ENCODE measurements around the gene RORB.
"Not testable (repeated sequence)": the region's sequence is repeated elsewhere in the genome, so short reads cannot be mapped to it uniquely, and the experiment has no call there.

The RORB gene

GRCh38 chr9:74517188-74517587 lies 20.1 kb downstream of the RORB start:
- DNase-seq, result no peak

GRCh38 chr9:74519419-74519818 lies 22.3 kb downstream of the RORB start:
- no peak for DNase-seq

GRCh38 chr9:74521009-74521408 lies 23.9 kb downstream of the RORB start:
- DNase-seq, result no peak

GRCh38 chr9:74524289-74524688 lies 27.2 kb downstream of the RORB start:
- DNase-seq, result no peak

GRCh38 chr9:74526215-74526614 lies 29.1 kb downstream of the RORB start:
- no peak for DNase-seq

- no peak for DNase-seq
Observed at GRCh38 chr9:74527718-74528117, 30.6 kb downstream of the RORB start.

- no peak for DNase-seq
Observed at GRCh38 chr9:74528207-74528606, 31.1 kb downstream of the RORB start.

DNA sequence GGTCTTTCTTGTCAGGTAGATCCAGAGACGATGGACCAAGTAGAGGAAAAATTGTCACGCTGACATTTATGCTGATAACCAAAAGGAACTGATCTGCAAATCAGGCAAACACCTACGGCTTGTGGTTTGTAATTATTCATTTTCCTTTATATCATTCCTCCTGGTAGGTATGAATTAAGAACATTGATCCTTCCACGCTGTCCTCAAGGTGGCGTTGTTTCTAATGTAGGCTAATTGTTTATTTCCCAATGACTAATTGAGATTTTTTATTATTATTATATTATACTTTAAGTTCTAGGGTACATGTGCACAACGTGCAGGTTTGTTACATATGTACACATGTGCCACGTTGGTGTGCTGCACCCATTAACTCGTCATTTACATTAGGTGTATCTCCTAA lies 33.3 kb downstream of the RORB start:
- not testable (repeated sequence) for DNase-seq

DNA sequence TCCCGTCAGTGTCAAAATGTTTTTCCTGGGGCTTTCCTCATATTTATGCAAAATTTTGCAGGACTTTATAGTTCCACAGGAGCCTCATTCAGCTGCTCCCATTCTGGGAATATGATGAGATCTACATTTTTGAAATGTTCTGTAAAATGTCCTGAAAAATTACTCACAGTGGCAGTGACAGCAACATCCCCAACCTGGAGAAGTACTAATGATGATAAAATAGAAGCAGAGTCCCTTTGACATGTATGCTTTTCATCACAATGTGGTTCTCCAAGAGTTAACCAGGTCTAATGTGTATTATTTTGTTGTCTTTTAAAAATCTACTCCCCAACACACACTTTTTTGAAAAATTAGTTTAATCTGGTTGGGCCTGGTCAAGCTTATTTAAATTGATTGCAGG lies 36.1 kb downstream of the RORB start:
- DNase-seq, result no peak

DNA sequence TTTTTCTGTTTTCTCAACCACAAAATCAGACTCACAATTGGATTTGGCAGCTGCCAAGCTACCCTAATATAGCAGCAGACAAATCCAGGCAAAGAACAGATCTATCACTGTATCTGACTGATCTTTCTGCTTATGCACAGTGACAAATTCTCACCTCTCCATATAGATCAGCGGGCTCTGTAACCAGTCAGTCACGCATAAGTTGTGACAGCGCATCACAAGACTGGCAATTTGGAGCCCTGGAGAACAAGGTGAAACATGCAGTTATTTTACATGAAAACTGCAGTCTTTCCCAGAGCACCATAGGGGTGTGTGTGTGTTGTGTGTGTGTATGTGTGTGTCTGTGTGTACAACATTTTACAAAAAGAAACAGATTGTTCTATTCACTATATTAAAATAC lies 37.7 kb downstream of the RORB start:
- DNase-seq, result no peak

DNA sequence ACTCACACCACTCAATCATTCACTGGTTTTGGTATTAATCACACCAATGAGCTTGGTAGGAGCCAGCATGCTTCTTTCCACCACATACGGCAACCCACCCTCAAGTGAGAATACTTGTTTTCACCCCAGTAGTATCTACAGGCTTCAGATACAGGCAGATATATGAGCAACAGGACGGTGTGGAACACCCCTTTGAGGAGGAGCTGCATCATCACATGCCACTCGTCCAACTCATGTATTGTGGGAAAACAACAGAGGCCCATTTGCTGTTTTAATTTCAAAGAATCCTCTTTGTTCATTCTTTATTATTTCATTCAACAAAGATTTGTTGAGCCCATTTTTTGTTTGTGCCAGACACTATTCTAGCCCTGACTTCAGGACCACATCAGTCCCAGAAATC lies 46.0 kb downstream of the RORB start:
- DNase-seq, result no peak

- DNase-seq, result no peak
Observed at GRCh38 chr9:74551266-74551665, 54.1 kb downstream of the RORB start.

- DNase-seq, result no peak
Observed at GRCh38 chr9:74554751-74555419, 57.8 kb downstream of the RORB start.

DNA sequence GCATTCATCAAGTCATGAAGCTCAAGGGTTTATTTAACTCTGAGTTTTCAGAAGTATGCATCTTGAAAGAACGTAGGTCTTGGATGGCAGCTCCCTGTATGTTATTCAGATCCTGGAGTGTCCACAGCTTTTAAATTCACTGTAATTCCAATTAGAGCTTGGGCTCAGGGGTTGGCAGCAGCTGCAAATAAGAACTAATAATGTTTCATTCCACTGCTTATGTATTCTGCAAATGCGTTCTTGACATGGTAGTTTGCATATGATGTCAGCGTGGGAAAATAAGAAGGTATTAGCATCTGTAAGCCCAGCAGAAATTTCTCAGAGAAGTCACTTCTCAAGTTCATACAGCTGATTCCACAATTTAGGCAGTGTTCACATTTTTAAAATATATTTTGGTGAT lies 58.4 kb downstream of the RORB start:
- DNase-seq, result no peak

GRCh38 chr9:74556685-74557084 lies 59.5 kb downstream of the RORB start:
- DNase-seq, result no peak

DNA sequence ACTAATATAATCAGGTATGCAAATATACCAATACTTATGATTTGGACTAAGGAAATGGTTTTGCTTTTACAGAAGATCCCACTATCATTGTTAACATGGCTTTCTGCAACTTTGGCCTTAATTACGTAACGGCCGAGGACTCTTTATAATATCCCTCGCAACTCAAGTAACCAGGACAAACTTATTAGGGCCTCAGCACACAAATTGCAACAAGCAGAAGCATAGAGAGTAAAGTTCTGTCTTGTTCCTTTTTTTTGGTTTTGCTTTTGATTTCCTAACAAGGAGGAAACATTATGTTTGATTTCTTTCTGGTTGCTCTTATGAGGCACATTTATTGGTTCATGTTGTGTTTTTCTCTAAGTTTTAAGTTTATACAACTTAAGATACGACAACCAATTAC lies 60.4 kb downstream of the RORB start:
- DNase-seq, result no peak

- DNase-seq, result no peak
Observed at GRCh38 chr9:74562611-74563010, 65.5 kb downstream of the RORB start.

DNA sequence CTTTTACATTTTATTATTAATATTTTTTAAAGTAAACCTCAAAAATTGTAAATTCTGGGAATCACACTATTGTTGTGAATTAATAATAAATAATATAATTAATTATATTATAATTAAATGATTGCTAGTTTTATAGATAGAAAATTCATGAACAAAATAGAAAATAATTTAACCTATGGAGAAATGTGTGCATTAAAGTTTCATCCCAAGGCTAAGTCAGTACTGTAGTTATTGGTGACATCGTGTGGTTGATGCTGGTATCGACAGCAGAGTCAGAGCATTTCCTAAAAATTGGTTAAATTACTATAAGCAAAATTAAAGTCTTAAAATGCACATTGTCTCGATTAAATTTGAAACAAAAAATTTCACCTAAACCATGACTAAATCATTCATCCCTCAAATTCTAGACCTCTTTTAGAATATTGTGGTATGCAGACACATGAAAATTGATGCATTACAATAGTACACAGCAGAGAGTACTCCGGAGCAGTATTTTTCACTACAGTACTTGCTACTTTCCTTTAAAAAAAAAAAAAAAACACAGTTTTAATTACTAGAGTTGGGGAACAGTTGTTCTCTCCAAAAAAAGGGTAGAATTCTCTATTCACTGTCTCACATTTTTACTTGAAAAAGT lies 73.9 kb downstream of the RORB start:
- peak in 1 of 2 experiments; percentile 16 for DNase-seq

DNA sequence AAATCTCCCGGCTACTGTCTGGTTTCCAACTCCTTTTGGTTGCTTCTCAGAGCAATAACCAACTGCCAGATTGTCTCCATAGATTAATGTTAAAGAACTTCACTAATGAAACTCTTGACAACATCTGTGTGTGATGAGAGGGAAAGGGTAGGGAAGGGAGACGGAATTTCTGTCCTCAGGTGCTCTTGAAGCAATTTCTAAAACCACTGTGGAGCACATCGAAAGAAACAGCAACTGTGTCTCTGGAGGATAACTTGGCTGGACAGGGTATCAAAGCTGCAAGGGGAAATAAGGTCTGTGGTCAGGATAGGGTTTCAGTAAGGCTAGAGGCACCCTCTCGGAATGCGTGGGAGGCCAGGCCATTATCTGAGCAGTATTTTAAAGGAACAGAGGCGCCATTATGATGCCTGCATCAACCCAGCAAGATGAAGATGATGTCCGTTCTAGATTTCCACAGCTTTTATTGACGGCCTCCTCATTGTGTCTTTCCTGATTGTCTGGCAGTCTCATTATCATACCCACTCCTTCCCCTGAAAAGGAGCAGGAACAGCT lies 76.6 kb downstream of the RORB start:
- no peak for DNase-seq

- DNase-seq, result no peak
Observed at GRCh38 chr9:74576176-74576575, 79.0 kb downstream of the RORB start.

- no peak for DNase-seq
Observed at GRCh38 chr9:74577956-74578355, 80.8 kb downstream of the RORB start.

- DNase-seq, result no peak
Observed at GRCh38 chr9:74589576-74589975, 92.4 kb downstream of the RORB start.

GRCh38 chr9:74595286-74595685 lies 98.2 kb downstream of the RORB start:
- no peak for DNase-seq

DNA sequence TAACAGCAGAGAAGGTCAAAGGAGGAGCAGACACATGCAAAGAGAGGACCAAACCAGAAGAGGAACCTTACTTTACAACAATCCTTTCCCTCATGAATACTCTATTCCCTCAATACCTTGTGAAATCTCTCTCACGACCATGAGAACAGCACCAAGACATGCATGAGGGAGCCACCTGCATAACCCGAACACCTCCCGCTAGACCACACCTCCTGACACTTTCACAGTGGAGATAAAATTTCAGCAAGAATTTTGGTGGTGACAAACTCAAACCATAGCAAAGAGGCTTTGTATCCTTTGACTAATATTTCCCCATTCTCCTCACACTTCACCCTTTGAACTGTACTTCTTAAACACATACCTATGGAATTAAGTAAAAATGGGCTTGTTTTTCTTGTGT lies 101.7 kb downstream of the RORB start:
- no peak for DNase-seq
